SHP77 treated with DMSO at 0.1 percent for 48 hours (cell line): ENCODE measurements around the gene SCP2.

Source experiments
- DNase-seq: peaks from one replicate; lab custom pipeline; 2025; lab: John Stamatoyannopoulos, UW

Gene SCP2

DNA sequence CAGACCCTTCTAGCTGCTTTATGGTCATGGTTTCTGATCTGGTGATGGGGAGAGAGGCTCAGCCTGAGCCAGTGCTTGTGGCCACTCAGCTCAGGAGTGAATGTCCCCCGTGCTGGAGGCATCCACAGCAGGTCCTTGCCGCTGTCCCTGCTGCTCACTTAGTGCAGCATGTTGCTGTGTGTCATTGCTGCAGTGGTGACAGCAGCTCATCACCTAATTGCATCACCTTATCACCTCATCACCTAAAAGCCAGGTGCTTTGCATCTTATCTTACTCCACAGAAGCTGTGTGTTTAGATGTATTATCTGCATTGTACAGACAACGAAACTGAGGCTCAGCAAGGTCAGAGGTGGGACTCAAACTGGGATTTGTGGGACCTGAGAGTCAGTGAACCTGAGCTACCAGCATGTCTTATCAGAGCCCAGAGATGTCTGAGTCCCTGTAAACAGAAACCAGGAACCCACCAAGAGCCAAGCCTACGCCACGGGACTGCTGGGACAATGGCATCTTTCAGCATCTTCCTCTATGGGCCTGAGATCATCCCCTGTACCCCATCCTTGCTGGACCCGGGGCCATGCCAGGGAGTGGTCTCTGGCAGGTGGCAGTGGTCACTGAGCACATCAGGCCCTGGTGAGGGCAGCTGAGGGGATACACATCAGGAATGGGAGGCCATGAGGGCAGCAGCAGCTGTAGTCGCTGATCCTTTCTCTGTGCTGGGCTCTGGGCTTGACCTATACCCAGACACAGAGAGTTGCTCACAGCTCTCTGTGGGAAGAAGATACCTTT is 141.4 kb downstream of the SCP2 start:
- no peak for DNase-seq

DNA sequence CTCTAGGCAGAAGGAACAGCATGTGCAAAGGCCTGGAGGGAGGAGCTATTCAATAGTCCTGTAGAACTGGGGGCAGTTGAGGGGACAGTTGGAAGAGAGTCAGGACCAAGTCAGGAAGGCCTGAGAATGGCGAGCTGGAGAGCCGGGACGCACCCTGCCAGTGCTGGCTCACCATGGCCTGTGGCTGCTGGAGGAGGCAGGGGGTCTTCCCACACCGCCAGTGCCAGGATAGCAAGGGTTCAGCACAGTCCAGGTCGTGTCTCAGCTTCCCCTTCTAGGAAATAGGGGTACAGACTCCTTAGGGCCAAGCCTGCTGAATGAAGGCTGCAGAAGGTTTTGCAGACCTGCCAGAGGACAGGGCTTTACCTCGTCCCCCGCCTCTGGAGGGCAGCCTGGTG is 142.2 kb downstream of the SCP2 start:
- no peak for DNase-seq

DNA sequence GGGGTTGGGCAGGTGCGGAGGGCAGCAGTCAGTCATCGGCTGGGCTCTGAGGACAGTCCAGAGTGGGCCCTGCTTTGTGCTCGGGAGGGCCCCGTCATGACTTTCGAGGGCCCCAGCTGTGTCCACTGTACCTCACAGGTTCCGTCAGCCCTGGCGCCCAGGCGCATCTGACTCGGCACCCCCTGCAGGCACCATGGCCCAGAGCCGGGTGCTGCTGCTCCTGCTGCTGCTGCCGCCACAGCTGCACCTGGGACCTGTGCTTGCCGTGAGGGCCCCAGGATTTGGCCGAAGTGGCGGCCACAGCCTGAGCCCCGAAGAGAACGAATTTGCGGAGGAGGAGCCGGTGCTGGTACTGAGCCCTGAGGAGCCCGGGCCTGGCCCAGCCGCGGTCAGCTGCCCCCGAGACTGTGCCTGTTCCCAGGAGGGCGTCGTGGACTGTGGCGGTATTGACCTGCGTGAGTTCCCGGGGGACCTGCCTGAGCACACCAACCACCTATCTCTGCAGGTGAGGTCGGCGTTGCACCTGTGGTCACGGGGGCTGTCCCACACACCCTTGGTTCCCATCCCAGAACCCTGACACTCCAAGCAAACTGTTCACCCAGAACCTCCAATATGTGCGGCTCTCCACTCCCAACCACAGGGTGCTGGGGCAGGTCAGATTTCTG is 142.7 kb downstream of the SCP2 start:
- no peak for DNase-seq

DNA sequence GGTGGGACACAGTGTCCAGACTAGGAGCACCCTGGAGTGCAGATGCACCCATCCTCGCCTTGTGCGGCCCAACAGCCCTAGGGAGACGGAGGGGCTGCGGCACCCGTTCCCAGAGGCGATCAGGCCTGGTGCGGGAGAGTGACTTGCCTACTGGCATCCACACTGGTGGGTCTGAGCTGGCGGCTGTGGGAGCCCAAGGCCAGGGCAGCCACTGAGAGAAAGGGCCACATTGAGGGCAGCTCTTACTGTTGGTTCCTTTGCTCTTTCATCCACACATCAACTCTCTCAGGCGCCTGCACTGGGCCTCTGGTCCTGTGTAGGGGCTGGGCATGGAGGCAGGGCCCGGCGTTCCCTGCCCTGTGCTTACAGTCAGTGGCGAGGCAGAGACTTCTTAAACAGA is 143.5 kb downstream of the SCP2 start:
- no peak for DNase-seq

DNA sequence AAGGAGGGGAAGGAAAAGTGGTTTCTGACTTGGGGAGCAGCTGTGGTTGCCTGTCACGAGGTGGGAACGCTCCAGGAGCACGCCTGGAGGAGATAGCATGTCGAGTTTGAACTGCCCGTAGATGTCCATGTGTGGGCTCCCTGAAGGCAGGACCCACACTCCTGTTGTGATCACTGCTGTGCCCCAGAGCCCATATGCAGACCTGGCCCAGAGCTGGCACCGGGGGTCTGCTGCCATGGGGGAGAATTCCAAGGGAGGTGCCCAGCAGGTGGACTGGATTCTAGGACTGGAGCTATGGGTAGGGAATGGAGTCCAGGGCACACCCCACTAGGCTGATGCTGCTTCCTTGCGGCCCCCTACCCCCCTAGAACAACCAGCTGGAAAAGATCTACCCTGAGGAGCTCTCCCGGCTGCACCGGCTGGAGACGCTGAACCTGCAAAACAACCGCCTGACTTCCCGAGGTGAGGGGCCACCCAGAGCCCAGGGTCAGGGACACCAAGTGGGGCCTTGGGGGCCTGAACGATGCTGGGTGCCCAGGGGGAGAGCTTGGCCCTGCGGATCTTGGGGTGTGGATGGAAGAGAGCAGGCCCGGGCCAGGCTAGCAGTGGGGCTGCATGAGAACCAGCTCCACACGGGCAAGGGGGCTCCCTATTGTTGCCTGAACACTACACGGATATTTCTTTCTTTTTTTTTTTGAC is 144.2 kb downstream of the SCP2 start:
- no peak for DNase-seq

DNA sequence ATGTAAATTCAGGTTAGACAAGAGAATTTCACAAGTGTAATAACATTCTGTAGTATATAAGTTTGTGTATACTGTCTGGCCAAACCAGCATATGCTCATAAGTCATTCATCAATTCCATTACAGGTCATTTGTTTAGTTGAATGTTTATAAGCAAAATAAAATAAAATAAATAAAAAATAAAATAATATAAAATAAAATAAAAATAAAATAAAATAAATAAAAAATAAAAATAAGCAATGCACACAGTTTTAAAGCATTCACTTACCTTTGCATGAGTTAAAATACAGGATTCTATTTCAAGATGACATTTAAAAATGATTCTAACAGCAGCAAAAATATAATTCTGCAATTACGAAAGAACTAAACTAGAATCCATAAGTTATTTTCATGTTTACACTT is 144.8 kb downstream of the SCP2 start:
- DNase-seq = no peak

DNA sequence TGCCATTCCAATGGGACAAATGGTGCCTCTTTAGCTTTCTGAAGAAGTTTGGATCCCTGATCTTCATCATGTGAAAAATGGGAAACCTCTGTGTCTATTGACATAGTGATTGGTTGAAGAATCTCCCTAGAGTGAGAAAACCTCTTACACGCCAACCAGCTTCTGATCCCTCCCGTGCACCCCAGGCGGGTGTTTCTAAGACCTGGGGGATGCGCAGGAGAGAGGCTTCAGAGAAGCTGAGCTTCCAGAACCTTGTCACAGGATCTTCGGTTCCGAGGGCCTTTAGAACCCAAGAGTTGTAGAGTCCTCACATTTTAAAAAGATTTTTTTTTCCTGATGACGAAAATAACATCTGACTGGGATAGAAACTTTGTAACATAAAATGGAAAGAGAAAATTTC is 146.2 kb downstream of the SCP2 start:
- no peak for DNase-seq

DNA sequence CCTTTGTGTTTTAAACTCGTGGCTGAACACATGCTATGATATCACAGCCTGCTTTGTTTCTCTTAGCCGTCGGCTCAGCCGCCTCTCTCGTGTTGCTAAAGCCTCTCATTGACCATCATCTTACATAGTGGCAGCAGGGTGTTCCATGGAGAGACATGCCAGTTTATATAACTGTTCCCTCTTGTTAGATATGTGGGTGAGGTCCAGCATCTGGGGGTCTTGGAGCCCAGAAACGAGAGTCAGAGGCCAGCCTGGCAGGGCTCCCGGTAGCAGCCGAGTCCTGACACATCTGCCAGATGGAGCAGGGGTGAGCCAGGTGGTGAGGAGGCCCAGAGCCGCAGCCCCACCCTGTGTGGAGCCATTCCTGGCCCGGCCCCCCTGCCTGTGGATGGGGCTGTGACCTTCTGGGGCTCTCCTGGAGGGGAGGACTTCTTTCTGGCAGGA is 146.8 kb downstream of the SCP2 start:
- peak; percentile 3 for DNase-seq

DNA sequence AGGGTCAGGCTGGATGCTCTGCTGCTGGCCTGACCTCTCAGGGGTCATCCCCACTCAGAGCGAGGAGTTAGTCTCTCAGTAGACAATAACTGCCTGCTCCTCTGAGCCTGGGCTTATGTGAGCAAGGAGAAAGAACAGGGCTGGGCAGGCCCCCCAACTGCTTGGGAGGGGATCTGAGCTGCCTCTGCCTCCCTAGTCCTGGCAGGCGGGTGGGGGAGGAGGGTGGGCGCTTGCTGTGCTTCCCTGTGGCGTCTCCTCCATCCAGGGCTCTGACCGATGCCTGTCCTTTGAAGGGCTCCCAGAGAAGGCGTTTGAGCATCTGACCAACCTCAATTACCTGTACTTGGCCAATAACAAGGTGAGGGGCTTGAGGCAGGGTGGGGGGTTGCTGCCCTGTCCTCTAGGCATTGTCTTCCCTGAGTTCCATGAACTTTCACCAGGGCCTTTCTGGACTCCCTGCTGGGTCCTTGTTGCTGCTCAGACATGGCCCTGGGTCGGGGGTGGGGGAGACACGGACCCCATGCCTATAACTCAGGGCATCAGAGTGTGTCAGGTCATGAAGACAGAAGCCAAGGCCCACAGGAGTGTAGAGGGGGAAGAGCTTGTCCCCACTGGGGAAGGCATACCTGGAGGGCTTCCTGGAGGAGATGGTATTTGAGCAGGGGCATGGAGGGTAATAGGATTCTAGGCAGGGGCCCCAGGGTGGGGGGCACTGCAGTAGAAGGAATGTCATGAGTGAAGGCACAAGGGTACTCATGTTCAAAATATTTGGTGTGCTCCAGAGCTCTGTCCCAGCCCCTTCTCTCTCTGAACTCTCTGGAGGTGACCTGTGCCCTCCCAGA is 147.5 kb downstream of the SCP2 start:
- no peak for DNase-seq

DNA sequence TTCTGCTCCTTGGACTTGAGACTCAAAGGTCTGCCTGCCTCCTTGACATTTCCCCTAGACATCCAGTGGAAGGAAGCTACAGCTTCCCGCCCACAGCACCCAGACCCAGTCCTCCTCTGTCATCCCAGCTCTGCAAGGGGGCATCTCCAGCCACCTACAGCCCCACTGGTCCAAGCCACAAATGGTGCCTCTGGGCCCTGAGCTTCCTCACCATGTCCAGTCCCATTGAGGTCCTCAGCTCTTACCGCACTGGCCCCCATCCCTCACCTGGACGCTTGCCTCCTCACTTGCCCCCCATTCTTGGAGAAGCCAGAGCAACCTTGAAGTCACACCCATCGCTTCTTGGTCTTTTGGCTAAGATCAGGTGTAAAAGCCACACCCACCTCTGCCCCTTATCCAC is 148.1 kb downstream of the SCP2 start:
- no peak for DNase-seq

DNA sequence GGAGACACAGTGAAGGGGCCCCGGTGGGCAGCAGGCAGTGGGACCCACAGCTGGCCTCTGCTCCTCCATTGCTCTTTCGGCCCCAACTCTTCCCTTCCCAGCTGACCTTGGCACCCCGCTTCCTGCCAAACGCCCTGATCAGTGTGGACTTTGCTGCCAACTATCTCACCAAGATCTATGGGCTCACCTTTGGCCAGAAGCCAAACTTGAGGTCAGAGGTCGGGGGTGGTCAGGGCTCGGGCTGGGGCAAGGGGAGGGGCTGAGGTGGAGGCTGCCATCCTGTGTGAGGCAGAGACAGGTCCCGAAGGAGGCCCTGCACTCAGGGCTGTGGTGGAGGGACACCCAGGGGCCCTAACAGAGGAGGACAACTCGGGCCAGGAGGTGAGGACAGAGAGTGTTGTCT is 148.7 kb downstream of the SCP2 start:
- DNase-seq = no peak

DNA sequence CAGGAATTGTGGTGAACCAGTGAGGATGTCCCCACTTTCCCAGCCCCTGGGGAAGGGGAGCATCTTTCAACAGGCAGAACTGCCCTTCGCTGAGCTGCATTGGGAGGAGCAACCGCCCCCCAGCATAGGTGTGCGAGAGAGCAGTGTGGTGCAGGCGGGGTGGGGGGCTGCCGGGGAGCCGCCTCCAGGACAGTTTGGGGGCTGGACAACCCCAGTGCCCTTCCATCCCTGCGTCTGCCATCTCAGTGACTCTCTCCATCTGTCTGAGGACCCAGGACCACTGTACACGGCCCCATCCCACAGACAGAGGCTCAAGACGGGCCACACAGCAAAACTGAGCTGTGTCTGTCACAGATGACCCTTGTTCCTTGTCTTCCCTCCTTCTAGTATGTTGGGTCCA is 149.1 kb downstream of the SCP2 start:
- DNase-seq = no peak

DNA sequence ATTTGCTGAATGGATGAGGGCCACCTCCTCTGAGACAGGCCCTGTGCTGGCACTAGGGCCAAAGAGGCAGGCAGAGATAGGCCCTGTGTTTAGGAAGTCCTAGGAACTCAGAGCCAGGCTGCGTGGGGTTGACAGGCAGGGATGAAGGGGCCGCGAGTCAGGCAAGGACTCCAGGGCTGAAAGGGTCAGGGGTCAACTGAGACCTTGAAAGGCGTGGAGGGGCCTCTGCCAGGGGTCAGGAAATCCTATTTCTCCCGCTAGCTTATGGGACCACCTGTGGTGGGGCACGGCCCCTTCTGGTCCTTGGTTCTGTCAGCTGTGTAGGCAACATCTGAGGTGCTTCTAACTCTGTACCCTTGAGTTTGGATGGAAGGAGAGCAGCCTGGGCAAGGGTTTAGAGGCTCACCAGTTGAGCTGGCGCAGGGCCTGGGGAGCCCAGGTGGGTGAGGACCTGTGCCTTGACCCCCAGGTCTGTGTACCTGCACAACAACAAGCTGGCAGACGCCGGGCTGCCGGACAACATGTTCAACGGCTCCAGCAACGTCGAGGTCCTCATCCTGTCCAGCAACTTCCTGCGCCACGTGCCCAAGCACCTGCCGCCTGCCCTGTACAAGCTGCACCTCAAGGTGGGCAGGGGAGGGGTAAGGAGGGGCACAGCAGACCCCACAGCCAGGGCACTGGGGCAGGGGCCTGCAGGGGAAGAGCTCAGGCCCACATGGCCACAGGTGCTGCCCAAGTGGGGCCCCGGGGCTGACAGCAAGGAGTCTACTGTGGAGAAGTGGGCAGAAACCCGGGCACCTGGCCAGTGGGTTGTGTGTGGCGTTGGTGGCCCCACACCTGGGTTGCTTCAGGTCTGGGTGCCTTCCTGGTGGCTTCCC is 149.9 kb downstream of the SCP2 start:
- DNase-seq = no peak

DNA sequence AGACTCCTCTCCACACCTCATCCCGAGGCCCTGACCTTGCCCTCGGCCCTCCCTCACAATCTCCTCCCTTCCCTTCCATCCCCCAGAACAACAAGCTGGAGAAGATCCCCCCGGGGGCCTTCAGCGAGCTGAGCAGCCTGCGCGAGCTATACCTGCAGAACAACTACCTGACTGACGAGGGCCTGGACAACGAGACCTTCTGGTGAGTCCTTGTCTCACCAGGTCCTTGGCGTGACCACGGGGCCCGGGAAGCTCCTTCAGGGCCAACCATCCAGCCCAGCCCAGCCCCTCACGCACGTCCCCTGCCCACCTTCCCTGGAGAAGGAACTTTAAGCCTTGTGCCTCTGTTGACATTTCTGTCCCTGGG is 150.5 kb downstream of the SCP2 start:
- no peak for DNase-seq

DNA sequence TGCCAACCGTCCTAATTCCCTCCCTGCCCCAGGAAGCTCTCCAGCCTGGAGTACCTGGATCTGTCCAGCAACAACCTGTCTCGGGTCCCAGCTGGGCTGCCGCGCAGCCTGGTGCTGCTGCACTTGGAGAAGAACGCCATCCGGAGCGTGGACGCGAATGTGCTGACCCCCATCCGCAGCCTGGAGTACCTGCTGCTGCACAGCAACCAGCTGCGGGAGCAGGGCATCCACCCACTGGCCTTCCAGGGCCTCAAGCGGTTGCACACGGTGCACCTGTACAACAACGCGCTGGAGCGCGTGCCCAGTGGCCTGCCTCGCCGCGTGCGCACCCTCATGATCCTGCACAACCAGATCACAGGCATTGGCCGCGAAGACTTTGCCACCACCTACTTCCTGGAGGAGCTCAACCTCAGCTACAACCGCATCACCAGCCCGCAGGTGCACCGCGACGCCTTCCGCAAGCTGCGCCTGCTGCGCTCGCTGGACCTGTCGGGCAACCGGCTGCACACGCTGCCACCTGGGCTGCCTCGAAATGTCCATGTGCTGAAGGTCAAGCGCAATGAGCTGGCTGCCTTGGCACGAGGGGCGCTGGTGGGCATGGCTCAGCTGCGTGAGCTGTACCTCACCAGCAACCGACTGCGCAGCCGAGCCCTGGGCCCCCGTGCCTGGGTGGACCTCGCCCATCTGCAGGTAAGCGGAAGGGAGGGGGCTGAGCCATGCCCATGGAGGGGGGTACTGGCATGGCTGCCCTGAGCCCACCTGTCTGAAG is 151.4 kb downstream of the SCP2 start:
- DNase-seq = no peak

DNA sequence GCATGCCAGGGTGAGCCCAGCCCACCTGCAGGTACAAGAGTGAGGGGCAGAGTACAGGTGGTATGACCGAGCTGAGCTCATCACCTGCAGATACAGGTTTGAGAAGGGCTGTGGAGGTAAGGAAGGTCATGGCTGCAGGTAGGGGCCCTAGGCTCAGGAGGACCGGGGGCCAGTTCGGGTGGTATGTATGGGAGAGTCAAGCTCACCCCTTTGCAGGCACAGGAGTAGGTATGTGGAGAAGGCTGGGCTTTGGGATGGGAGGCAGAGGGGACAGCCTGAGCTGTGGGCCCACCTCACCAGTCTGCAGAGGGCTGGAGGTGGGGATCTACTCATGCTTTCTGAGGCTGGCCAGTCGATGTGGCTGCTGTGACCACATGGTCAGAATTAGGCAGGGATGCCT is 152.2 kb downstream of the SCP2 start:
- DNase-seq = no peak

DNA sequence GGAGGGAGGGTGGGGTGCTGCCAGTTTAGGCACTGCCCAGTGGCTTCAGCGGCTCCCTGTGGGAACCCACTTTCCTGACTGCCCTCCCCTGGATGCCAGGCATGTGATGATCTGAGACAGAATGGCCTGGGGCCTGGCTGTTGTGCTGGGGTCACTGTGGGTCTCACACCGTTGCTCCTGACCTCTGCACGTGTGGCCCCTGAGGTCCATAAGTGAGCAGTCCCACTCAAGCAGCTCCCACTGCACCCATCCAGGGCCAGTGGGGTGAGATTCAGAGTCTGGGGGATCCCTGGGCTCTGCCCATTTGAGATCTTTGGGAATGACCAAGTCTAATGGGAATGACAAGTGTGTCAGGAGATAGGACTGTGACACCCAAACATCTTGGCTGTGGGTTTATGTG is 153.0 kb downstream of the SCP2 start:
- no peak for DNase-seq

DNA sequence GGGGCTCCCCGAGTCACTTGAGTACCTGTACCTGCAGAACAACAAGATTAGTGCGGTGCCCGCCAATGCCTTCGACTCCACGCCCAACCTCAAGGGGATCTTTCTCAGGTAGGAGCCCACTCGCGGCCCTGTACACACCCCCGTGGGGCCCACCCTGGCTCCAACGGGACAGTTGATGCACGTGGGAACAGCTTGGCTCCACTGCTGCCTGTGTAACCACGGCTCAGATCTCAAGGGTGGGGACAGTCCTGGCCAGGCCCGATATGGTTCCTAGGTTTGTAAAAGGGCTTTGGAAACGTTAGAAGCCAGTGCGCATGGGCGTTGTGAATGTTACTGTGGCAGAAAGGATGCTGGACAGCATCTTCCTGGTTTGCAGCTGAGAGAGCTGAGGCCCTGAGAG is 153.7 kb downstream of the SCP2 start:
- no peak for DNase-seq

DNA sequence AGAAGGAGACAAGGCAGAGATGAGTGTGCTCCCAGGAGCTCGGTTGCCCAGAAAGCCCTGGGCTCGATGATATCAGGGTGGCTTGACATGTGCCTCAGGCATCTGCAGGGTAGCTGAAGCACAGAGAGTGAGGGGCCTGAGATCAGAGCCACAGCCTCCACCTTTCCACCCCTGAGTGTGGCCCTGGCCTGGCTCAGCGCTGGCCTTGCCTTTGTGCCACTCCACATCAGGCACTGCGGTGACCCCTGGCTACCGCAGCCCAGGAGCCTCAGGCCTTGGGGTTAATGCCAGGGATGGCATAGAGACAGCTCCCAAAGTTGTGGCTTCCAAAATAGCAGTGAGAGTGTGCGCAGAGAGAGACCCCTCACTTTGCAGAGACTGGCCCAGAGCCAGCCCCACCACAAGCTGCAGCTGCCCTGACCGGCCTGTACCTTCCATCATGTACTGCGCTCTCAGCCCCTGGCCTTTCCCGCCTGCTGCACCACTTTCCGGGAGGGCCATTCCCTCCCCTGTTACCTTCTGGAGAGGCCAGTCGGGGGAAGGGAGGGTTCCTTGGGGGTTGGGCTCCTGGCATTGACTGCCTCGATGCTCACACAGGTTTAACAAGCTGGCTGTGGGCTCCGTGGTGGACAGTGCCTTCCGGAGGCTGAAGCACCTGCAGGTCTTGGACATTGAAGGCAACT is 154.4 kb downstream of the SCP2 start:
- no peak for DNase-seq
